Measurements from ENCODE around the gene SLC39A7.

SLC39A7 gene

DNA sequence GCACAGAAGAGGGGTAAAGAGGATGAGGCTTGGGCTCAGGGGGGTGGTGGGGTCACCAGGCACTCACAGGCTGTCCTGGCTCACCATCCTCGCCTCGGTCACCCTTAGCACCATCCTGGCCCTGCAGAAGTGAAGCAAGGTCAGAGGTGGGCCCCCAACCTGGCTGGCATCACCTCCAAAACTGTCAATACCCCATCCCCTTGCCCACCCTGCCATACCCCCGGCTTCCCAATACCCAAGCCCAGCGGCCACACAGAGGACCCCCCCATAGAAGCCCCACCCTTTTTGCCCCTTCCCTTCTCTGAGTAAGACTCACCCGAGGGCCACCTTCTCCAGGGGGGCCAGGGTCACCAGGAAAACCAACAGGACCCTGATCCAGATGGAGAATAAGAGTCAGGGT lies 32.0 kb upstream of the SLC39A7 start:
- Histone ChIP-seq H4K20me1 (ENCODE audit: insufficient read depth, low read length) (no peaks in the 10 kb centered on the region), H3K9me2 (ENCODE audit: low read depth, low read length) (no peaks in the 10 kb centered on the region), H3F3A (ENCODE audit: insufficient read depth, low read length) (no peaks in the 10 kb centered on the region), H3K9me3 (ENCODE audit: low read length) (no peaks in the 10 kb centered on the region), H3K36me3 (ENCODE audit: insufficient read depth, low read length) (no peaks in the 10 kb centered on the region), H3K9ac (ENCODE audit: low read length) (no peak overlapping the region), H3K4me2 (ENCODE audit: low read length) (no peak overlapping the region), H3K4me1 (ENCODE audit: insufficient read depth, low read length, severe bottlenecking) (no peaks in the 10 kb centered on the region), H3K79me2 (ENCODE audit: insufficient read depth, low read length) (no peaks in the 10 kb centered on the region), H3K27ac (ENCODE audit: low read depth, low read length, poor library complexity, severe bottlenecking) (no peak overlapping the region), H2AFZ (ENCODE audit: low read length) (no peak overlapping the region), H3K27me3 (ENCODE audit: insufficient read depth, low read length) (no peaks in the 10 kb centered on the region), H3K4me3 (ENCODE audit: low read depth, low read length, poor library complexity, severe bottlenecking) (no peak overlapping the region)
- TF ChIP-seq, protein P1, sequence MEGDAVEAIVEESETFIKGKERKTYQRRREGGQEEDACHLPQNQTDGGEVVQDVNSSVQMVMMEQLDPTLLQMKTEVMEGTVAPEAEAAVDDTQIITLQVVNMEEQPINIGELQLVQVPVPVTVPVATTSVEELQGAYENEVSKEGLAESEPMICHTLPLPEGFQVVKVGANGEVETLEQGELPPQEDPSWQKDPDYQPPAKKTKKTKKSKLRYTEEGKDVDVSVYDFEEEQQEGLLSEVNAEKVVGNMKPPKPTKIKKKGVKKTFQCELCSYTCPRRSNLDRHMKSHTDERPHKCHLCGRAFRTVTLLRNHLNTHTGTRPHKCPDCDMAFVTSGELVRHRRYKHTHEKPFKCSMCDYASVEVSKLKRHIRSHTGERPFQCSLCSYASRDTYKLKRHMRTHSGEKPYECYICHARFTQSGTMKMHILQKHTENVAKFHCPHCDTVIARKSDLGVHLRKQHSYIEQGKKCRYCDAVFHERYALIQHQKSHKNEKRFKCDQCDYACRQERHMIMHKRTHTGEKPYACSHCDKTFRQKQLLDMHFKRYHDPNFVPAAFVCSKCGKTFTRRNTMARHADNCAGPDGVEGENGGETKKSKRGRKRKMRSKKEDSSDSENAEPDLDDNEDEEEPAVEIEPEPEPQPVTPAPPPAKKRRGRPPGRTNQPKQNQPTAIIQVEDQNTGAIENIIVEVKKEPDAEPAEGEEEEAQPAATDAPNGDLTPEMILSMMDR (IDR thresholded peaks at IDR 0.05; ENCODE audit: low read length), result no peak
- TF ChIP-seq EZH2 (IDR thresholded peaks at IDR 0.05; ENCODE audit: borderline replicate concordance, low read length), result no peak

DNA sequence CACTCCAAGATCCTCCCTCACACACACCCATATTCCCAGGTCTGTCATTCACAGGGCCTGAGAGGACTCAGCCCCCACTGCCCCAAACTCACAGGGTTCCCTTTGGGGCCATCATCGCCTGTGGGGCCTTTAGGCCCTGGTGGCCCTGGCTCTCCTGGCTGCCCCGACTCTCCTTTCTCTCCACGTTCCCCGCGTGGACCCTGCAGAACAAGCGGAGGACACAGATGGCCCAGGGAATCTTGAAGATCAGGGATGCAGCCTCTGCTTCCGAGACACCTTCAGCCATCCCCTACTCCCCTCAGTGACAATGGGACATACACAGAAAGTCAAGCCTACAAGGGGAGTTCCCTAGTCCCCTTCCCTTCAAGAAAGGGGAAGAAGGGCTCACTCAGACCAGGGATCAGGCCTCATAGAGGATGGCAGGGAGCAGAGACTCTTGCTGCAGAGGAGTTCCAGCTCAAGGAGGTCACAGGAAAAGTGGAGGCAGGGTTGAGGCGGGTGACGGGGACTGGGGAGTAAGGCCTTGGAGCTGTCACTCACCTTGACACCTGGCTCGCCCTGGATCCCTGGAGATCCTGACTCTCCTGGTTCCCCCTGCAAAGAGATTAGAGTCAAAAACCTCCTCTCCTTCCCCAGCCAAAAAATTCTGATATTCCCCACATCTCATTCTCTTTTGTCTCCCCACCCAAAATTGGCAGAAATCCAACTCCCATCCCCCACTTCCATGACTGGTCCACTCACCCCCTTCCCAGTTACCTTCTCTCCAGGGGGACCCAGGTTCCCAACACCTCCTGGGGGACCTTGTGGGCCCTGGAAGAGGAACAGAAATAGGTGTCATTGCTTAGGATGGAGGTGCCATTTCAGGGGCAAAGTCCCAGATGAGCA lies 31.1 kb upstream of the SLC39A7 start:
- no peak for TF ChIP-seq EZH2 (IDR thresholded peaks at IDR 0.05; ENCODE audit: borderline replicate concordance, low read length)
- TF ChIP-seq, protein P1 (IDR thresholded peaks at IDR 0.05; ENCODE audit: low read length), result no peak
- H4K20me1 ChIP-seq (ENCODE audit: insufficient read depth, low read length), result no peaks in the 10 kb centered on the region
- no peaks in the 10 kb centered on the region for H3K9me3 ChIP-seq (ENCODE audit: low read length)
- H3K4me3 ChIP-seq (ENCODE audit: low read depth, low read length, poor library complexity, severe bottlenecking), result no peak overlapping the region
- no peaks in the 10 kb centered on the region for H3K79me2 ChIP-seq (ENCODE audit: insufficient read depth, low read length)
- no peak overlapping the region for H3K27ac ChIP-seq (ENCODE audit: low read depth, low read length, poor library complexity, severe bottlenecking)
- no peaks in the 10 kb centered on the region for H3K4me1 ChIP-seq (ENCODE audit: insufficient read depth, low read length, severe bottlenecking)
- H3K36me3 ChIP-seq (ENCODE audit: insufficient read depth, low read length), result no peaks in the 10 kb centered on the region
- no peaks in the 10 kb centered on the region for H3K9me2 ChIP-seq (ENCODE audit: low read depth, low read length)
- no peak overlapping the region for H3K9ac ChIP-seq (ENCODE audit: low read length)
- H3K4me2 ChIP-seq (ENCODE audit: low read length), result no peak overlapping the region
- no peak overlapping the region for H2AFZ ChIP-seq (ENCODE audit: low read length)
- no peaks in the 10 kb centered on the region for H3F3A ChIP-seq (ENCODE audit: insufficient read depth, low read length)
- H3K27me3 ChIP-seq (ENCODE audit: insufficient read depth, low read length), result no peaks in the 10 kb centered on the region

DNA sequence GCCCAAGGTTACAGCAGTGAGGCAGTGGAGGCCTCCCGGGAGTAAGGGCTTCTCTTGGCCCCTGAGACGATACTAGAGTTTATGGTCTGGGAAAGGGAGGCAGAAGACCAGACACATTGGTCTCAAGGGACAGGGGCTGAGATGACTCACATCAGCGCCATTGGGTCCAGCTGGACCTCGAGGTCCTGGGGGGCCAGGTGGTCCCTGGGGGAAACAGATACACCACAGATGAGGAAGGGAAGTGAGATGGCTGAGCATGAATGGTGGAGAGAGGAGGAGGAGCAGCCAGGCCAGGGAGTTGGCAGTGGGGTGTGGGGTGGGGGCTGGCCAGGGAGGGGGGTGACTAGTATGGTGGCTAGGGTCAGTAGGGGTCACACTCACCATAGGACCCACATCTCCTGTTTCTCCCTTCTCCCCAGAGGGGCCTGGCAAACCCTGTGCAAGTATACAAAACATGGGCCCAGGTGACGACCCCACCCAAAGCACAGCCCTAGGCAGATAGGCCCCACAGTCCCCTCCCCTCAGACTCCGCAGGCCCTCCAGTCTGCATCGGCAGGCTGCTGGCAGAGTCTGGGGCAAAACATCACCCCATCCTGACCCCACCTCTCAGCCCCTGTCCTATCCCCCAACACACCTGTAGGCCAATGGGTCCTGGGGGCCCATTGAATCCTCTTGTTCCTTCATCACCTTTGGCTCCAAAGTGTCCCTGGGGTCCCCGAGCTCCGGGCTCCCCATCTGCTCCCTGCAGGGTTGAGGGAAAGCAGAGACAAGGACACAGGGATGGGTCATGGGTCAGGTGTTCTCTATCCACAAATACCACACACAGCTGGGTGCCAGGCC lies 30.3 kb upstream of the SLC39A7 start:
- Histone ChIP-seq H3K36me3 (ENCODE audit: insufficient read depth, low read length) (no peaks in the 10 kb centered on the region), H2AFZ (ENCODE audit: low read length) (no peak overlapping the region), H3K4me3 (ENCODE audit: low read depth, low read length, poor library complexity, severe bottlenecking) (no peak overlapping the region), H3K27ac (ENCODE audit: low read depth, low read length, poor library complexity, severe bottlenecking) (no peak overlapping the region), H3K79me2 (ENCODE audit: insufficient read depth, low read length) (no peaks in the 10 kb centered on the region), H3K9me2 (ENCODE audit: low read depth, low read length) (no peaks in the 10 kb centered on the region), H3K4me2 (ENCODE audit: low read length) (no peak overlapping the region), H3K4me1 (ENCODE audit: insufficient read depth, low read length, severe bottlenecking) (no peaks in the 10 kb centered on the region), H3K9ac (ENCODE audit: low read length) (no peak overlapping the region), H3K9me3 (ENCODE audit: low read length) (no peaks in the 10 kb centered on the region), H4K20me1 (ENCODE audit: insufficient read depth, low read length) (no peaks in the 10 kb centered on the region), H3F3A (ENCODE audit: insufficient read depth, low read length) (no peaks in the 10 kb centered on the region), H3K27me3 (ENCODE audit: insufficient read depth, low read length) (0 out of 2 replicates have a peak, but pooled peaks cover 4% of the 10 kb centered on the region)
- TF ChIP-seq, protein P1 (IDR thresholded peaks at IDR 0.05; ENCODE audit: low read length), result no peak
- no peak for TF ChIP-seq EZH2 (IDR thresholded peaks at IDR 0.05; ENCODE audit: borderline replicate concordance, low read length)
